ENCODE data around the gene GRB10.

Gene GRB10

DNA sequence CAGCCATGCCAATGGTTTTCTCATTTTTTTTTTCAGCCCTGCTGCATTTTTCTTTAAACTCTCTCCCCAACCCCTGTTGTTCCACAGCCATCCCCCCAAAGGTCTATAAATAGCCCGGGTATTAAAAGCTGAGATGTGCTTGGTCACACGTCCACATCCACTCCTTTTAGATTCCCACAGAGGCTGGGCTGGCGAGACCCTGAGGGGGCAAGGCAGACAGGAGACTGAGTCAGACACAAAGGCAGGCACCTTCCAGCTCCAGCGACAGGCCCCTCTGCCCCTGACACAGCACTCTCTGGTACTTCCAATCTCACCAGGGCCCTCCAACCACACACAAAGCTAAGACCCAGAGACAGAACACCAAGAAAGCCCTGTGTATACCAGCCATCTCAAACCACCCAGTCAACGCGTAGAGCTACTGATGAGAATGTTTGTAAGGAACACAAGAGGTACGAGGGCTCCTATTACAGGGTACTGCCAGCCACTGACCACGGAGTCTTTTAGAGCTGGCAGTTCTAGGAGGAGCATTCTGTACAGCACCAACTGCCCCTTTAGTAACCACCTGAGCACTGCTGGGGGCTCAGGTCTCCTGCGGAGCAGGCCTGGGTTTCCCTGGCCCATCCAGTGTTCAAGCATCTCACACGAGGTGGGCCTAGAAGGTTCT, 153.3 kb downstream of the GRB10 start:
- no peak for DNase-seq

DNA sequence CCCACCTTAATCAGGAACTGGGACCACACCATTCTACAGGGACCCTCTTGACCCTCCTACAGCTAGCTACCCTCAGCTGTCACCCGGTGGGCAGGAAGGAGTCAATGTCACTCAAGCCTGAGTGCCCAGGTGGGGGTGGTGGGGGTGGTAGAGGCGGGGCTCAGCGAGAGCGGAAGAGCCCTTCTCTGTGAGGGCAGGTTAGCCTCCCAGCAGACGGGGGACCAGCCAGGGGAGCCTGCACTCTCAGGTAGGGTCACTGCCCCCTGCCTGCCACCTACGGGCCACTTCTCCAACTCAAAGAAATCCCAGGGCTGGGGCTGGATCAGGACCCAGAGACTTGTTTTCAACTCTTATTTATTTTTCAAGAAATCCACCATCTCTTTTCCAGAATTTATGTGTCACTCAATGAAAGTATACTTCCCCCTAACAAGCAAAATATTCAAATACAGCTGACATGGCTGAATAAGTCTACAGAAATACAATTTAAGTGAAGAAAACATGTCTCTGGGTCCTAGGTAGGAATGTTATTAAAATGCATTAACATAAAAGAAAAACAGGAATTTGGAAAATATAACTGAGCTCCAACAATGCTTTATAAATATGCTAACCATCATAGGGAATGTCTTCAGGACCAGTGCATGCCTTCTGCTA, 154.1 kb downstream of the GRB10 start:
- no peak for DNase-seq

DNA sequence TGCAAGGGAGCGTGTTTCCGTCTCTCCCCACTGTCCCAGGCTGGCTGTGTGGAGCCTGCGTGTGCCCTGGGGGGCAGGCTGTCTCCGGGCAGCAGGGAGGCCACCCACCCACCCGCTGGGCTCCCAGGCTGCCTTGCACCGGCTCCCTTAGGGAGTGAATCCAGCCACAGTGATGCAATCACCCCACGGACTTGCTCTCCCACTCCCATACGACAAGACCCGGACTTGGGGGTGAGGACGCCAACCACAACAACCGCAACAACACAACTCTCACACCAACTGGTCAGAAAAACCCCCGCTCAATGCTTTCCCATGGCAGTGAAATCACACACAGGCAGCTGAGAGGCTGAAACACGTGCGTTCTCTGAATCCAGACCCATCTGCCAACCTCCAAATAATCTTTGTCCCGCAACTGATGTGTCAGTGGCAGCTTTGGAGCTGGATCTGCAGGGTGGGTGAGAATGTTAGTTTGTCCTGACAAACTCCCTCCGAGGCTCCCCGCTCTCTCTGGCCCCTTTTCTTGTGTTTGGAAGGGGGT, 154.8 kb downstream of the GRB10 start:
- DNase-seq: no peak

DNA sequence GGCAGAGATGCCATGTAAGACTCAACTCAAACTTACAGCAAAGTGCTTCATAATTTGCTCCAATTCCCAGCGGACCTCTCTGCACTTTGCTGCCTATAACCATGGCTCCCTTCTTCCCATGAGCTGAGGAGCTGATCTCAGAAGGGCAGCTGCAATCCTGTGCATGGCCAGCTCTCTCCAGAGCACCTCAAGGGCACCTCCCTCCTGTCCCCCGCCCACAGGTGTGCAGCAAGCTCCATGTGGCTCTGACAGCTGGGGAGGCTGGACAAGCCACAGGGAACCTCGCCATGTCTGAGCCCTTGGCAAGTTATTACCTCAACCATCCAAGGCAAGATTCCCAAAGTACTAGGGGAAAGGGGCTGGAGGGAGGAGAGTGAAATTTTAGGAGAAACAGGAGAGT, 156.4 kb downstream of the GRB10 start:
- DNase-seq: no peak

DNA sequence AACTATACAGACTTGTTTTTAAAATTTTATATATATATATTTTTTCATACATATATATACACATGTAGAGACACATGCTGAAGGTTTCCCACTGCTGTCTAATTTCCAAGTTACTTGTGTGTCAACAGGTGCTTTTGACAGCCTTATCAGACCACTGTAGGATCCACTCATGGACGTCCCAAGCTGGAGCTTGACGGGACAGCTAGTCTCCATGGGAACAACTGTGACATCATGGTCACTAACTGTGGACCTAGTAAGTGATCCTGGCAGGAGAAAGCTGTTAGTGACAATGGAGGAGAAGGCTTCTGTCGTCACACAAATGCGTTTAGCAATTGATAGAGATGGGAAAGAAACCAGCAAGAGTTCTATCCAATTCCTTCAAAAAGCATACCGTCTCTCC, 157.3 kb downstream of the GRB10 start:
- DNase-seq: no peak

DNA sequence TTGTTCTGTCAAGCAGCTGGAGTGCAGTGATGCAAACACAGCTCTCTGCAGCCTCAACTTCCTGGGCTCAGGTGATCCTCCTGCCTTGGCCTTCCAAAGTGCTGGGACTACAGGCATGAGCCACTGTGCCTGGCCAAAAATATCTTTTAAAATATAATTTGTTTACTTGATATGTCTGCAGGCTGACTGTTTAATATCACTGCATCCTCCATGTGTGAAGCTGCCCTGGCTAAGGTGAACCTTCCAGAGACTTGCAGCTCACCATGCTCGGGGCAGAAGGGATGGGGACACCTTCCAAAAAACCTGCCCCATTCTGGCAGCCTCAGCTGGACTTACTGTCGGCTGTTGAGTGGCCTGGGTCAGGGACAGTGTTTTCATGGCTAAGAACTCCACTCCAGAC, 159.9 kb downstream of the GRB10 start:
- DNase-seq: no peak

DNA sequence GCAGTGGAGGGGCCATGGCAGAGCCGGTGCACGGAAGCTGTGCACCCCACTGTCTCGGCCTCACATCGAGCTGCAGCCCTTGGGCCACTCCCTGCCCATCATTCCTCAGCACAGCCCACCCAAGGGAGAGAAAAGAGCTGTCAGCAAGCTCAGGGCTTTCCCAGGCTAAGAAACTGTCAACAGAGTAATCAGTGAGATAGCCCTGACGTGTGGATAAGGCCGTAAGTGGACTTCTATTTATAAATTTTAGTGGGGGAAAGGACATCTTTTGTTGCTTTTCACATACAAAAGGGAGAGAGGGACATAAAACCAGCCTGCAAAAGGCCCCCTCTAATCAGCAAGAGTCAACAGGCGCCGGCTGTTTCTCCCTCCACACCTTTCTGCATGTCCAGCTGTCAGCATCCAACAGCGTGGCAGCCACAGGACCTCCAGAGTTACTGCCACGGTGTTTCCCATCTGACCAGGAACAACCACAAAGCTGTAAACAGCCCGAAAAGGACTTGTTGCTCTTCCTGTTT, 160.7 kb downstream of the GRB10 start:
- no peak for DNase-seq

DNA sequence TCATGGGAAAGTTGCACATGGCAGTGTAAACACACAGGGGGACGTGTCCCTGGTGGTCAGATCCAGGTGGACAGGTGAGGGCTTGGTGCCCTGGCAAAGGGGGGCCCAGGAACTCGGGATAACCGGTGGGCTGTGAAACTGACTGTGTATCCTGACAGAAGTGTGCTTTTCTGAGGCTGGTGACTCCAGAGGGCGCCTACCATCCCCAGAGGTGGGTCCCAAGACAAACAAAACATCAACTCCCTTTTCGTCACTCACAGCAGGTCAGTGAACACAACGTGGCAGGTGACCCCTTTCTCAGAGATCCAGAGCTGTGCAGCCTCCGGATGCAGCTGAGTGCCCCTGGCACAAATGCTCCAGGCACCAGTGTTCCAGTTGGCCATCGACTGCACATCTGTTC, 161.5 kb downstream of the GRB10 start:
- no peak for DNase-seq

DNA sequence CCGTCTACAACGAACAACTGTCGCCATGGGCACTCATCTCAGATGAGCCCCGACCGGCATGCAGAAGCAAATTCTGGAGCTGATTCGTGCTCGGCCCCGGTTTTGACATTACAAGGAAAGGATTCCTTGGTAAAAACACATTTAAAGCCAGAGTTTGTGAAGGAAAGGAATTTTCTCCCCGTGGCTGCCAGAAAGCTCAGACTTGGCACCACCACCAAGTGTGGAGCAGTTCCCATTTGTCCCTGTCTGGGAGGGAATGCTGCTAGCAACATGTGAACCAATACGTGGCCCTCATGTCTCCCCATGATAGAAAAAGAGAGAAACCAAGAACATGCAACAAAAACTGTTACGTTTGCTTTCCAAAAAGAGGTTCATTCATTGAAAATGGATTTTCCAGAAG, 162.3 kb downstream of the GRB10 start:
- DNase-seq: no peak

DNA sequence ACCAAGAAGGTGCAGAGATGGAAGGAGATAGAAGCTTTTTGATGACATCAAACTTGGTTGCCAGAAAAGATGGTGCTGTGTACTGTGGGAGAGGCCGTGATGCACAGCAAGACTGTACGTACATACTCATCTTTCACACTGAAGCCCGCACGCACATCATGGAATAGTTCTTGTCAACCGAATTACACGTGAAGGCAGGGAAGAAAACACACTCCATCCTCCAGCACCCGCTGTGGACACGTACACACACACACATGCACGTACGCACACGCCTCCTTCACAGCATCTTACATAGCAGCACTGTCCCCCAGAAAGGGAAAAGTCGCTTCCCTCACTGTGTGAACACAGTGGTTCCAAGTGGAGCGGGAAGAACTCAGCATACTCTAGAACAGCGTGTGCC, 163.0 kb downstream of the GRB10 start:
- no peak for DNase-seq

DNA sequence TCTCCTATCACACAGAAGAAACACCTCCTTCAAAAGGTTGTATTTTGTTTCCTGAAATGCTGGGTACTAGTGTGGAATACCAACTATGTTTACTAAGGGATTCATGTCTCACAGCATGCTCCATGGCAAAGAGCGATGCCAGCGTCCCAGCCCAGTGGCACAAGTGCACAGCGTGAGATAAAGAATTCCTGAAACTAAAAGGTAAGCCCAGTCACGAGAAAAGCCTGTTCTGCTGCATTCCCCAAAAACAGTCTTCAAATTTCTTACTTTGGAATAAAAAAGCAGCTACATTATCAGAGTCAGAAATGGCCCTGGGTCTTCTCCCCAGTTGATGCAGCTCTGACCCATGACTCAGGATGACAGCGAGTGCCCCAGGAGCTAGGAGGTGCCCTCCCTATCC, 164.4 kb downstream of the GRB10 start:
- no peak for DNase-seq

DNA sequence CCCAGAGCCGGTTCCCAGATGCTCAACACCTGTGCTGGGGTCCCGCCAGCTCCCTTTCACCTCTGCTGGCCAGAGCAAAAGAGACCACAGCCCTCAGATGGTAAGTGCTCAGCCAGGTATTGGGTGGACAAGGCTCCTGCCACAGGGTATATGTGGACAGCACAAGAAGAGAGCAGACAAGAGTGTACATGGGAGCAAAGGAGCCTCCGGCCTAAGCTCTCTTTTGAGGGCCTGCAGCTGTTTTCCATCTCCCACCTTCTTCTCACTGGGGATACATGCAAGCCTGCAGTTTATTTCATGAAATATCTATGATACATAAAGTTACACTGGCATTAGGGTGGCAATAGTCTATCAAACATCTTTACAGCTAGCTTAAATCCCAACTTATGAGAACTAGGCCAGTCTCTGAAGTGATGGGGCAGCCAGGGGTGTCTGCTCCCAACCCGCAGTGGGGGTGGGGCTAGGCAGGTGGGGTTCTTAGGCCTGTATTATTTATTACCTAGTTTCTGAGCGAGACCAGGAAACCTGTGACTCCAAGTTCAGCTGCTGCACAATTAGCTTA, 167.1 kb downstream of the GRB10 start:
- DNase-seq: no peak

DNA sequence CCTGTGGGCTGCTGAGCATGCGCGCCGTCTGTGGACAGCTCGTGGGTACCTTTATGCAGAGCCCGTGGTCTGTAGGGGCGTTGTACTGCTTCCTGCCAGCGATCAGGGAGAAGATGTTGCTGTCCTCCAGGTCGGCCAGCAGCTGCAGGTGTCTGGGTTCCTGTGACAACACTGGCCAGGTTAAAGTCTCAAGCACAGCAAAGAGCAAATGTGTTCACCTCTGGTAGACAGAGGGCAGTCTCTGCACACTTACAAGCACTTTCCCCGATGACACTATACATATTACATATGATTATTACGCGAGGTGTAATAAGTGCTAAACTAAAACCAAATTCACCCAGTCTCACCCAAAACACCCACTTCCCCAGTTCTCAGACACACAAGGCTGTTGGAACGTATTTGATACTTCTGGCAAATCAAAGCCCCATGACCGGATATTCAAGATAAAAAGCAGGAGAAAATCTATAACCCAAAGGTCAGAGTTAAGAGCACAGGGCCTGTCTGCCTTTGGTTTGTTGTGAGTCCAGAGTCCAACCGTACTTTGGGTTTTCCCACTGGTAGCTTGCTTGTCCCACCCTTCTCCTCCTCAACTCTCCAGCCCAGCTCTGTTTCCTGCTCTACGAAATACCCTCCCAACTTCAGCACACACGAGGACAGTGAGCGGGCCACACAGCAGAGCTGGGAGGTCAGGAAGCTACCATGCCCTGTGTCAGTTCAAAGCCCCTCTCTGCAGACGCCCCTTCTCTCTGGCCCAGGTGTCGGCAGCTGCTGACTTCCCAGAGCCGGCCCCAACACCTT, 167.8 kb downstream of the GRB10 start:
- peak; percentile 27 for DNase-seq

DNA sequence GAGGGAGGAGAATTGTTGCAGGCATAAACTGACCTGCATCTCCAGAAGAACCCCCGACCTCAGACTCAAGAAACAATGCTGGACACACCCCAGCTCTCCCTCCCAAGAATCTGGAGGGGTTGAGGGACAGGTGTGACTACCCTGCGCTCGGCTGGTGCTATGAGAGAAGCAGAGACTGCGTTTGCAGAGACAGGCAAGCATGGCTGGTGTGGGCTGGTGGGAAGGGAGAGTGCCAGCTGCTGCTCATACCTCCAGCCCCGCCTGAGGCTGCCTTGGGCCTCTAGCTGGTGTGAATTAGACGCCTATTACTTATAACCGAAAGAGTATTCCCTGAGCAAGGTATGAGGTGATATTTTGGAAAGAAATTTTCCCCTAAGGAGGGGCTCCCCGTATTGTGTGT, 169.2 kb downstream of the GRB10 start:
- no peak for DNase-seq

DNA sequence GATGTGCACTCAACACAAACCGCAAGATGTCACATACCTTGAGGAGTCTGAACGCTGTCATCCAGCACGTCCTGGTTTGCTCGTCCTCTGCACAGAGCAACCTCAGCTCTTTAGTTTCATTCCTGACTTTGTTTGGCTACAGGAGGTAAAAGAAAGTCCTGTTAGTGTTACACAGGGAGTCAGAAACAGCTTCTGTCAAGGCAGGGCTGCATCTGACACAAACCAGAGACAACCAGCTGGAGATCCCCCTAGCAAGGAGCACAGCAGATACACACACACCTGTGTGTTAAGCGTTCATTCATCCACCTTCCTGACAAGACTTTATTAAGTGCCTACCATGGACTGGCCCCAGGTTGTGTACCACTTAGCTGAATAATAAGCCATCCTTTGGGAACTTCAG, 170.0 kb downstream of the GRB10 start:
- DNase-seq: no peak

DNA sequence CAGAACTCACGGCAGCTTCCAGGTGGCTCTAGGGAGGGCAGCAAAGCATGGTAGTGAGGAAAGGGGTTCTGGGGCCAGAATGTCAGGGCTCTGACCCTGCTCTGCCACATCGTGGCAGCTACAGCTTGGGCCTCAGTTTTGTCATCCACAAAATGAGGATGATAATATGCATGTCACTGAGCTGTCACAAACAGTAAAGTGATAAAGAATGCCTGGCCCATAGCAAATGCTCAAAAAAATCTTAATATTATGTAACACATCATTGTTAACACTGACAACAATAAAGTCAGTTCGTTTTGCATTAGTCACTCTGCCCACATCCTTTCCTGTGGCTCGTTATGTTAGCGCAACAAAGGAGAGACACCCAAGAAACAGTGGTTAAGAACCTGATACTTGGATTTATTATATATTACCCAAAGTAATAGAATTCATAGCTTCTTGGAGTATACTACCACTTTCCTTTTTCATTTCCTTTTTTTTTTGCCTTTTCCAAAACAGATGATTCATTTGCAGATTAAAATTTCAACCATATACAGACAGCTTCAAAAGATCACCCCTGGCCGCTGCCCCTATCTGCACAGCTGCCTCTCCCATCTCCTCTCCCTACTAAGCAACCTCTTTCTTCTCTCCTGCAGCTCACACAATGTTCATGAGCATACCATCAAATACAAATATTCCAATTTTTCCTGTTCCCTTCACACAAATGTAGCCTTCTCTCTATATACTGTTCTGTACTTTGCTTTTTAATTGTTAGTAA, 172.0 kb downstream of the GRB10 start:
- DNase-seq: peak; percentile 60

DNA sequence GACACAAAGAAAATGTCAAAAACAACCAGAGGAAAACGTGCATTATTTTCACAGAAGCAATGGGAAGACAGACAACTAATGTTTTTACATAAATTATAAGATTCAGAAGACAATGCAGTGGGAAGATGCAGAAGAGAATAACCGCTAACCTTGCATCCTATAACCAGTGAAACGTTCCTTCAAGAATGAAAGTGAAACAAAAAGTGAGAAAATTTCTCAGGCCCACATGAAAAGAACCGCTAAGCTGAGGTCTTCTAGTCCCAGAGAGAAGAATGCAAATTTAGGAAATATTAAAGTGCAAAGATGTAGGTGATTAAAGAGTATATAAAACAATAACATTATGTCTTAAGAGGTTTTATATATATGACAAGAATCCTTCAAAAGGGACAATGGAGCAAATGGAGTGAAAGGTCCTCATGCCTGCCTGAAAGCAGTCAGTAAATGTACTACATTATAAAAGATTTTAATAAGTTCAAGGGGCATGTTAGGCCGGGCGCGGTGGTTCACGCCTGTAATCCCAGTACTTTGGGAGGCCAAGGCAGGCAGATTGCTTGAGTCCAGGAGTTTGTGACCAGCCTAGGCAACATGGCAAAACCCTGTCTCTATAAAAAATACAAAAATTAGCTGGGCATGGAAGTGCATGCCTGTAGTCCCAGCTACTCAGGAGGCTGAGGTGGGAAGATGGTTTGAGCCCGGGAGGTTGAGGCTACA, 174.3 kb downstream of the GRB10 start:
- DNase-seq: no peak

DNA sequence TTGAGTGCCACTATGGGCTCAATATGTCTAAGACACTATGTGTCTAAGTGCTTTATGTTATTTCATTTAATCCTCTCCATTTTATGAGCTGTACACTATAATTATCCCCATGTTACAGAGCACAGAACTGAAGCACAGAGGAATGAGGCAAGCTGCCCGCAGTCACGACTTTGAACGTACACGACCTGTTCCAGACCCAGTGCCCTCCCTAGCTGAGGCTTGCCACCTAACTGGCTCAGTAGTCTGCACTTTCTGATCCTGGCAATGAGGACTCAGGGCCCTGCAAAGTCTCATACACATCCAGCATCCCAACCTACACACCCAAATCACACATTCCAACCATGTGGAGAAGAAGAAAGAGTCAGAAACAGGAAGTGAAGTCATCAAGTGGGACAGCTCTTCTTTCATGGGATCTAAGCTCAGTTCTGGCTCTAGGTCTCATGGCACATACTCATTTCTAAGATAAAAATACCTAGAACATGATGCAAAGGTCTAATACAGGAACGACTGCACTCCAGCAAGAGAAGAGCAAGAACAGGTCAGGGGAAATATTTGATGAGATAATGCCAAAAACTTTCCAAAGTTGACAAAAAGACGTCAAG, 175.1 kb downstream of the GRB10 start:
- DNase-seq: no peak

DNA sequence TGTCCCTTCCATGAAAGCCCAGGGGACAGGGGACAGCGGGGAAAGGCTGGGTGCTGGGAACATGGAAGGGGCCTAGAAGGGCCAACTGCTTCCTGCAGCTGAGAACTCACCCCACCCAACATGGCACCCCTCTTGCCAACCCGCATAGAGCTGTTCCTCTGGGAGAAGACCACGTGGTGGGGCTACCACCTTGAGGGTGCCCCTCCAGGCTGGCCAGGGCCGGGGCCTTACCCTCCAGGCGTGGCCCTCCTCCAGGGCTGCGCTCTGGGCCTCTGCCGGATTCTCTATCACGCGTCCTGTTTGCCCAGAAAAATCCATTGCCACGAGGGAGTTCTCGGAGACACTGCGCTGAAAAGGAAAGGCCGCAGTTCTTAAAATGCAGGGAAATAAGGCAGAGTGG, 177.6 kb downstream of the GRB10 start:
- no peak for DNase-seq

DNA sequence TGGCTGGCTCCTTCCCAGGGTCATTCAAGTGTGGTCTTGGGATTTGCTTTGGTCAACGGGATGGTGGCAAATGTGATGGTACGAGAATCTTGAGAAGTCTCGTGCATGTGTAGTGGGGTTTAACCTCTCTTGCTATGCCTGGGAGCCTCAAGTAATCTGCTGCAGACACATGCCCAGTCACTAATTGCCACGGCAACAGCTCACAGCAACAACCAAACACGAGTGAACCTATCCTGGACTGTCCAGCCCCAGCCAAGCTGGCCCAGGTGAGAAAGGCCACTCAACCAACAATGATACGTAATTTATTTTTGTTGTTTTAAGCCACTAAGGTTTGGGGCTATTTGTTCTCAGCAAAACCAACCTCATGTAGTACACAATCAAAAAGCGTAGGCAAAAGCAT, 179.4 kb downstream of the GRB10 start:
- DNase-seq: no peak

DNA sequence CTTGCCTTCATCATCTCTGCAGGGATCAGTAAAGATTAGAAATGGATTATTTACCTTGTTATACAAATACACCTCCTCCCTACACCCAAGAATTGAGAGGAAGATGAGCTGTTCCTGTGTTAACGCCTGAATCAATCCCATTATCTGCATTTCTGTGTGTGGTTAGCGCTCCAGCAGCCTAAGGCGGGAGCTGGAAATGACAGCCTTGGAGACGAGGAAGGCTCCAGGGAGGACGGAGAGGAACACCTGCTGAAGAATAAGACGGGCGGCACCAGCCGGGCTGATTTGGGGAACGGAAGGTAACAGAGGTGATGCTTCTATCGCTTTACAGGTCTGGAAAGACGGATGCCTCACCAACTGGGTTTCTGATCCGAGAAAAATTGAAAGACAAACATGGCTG, 183.3 kb downstream of the GRB10 start:
- no peak for DNase-seq
